Measurements from ENCODE around the gene IDH3B. TPM values are rescaled to one million over a fixed set of nuclear protein-coding genes. Genes with fewer than 3 reads are reported as not detected.

Gene IDH3B
- total RNA-seq, 1 experiment from 2014 or later, result 261 TPM

- ChIA-PET CTCF (no interaction called here), POLR2A (ENCODE audit: unreplicated experiment) (no interaction called here)
- Histone ChIP-seq H3K4me3 (ENCODE audit: low read length) (no peak overlapping the region), H3K4me2 (ENCODE audit: low read length) (no peak overlapping the region), H3K27me3 (ENCODE audit: low read length) (no peaks in the 10 kb centered on the region), H3K9me2 (replicated peaks; ENCODE audit: low read length) (no peaks in the 10 kb centered on the region), H3K9ac (ENCODE audit: low read length) (no peak overlapping the region), H3F3A (ENCODE audit: low read length, unreplicated experiment) (no peaks in the 10 kb centered on the region), H3K9me3 (ENCODE audit: low read length) (no peaks in the 10 kb centered on the region), H2AFZ (ENCODE audit: low read length) (no peak overlapping the region), H3K27ac (ENCODE audit: low read length) (no peak overlapping the region), H3K36me3 (ENCODE audit: low read depth, low read length) (no peaks in the 10 kb centered on the region), H3K4me1 (ENCODE audit: insufficient read depth, low read length) (no peaks in the 10 kb centered on the region), H4K20me1 (ENCODE audit: low read length) (no peaks in the 10 kb centered on the region), H3K79me2 (ENCODE audit: low read length) (no peaks in the 10 kb centered on the region)
- no TSS peak for BruUV-seq (replicated peaks)
- DNase-seq (no peak), ATAC-seq (no peak)
- no peak for TF ChIP-seq EZH2 (IDR thresholded peaks at IDR 0.05; ENCODE audit: low read length, unreplicated experiment)
- TF ChIP-seq EZH2phosphoT487 (IDR thresholded peaks at IDR 0.05; ENCODE audit: borderline replicate concordance, low read length), result no peak
- TF ChIP-seq CTCF (conservative IDR thresholded peaks at IDR 0.05; ENCODE audit: low read depth, low read length), result no peak
- intact Hi-C loops (cut with micrococcal nuclease), result no loop called here
These were observed 23.1 kb downstream of the IDH3B start for GRCh38 chr20:2640899-2641298.

- ATAC-seq, result no peak
These were observed 23.8 kb downstream of the IDH3B start for GRCh38 chr20:2640260-2640659.

More at GRCh38 chr20:2640260-2640659, 23.8 kb downstream of the IDH3B start:
- H3K27ac ChIP-seq (ENCODE audit: low read length), result no peak overlapping the region
- intact Hi-C loops (cut with micrococcal nuclease), result no loop called here
- ChIA-PET POLR2A (ENCODE audit: unreplicated experiment) (no interaction called here), CTCF (no interaction called here)
- no peak overlapping the region for H3K4me2 ChIP-seq (ENCODE audit: low read length)
- TF ChIP-seq EZH2phosphoT487 (IDR thresholded peaks at IDR 0.05; ENCODE audit: borderline replicate concordance, low read length), result no peak
- no peak for TF ChIP-seq EZH2 (IDR thresholded peaks at IDR 0.05; ENCODE audit: low read length, unreplicated experiment)
- TF ChIP-seq CTCF (conservative IDR thresholded peaks at IDR 0.05; ENCODE audit: low read depth, low read length), result no peak
- H3F3A ChIP-seq (ENCODE audit: low read length, unreplicated experiment), result no peaks in the 10 kb centered on the region
- no TSS peak for BruUV-seq (replicated peaks)
- no peak overlapping the region for H2AFZ ChIP-seq (ENCODE audit: low read length)
- H3K36me3 ChIP-seq (ENCODE audit: low read depth, low read length), result no peaks in the 10 kb centered on the region
- H3K9ac ChIP-seq (ENCODE audit: low read length), result no peak overlapping the region
- H3K27me3 ChIP-seq (ENCODE audit: low read length), result 0 out of 2 replicates have a peak, but pooled peaks cover under 1% of the 10 kb centered on the region
- H3K9me2 ChIP-seq (replicated peaks; ENCODE audit: low read length), result no peaks in the 10 kb centered on the region
- no peaks in the 10 kb centered on the region for H3K79me2 ChIP-seq (ENCODE audit: low read length)
- DNase-seq, result no peak
- no peaks in the 10 kb centered on the region for H3K4me1 ChIP-seq (ENCODE audit: insufficient read depth, low read length)
- no peaks in the 10 kb centered on the region for H4K20me1 ChIP-seq (ENCODE audit: low read length)
- no peaks in the 10 kb centered on the region for H3K9me3 ChIP-seq (ENCODE audit: low read length)
- no peak overlapping the region for H3K4me3 ChIP-seq (ENCODE audit: low read length)

All from PC-3 (cell line).